Uterus (tissue), 2 donors: ENCODE measurements around the gene EIF2S1.

Experiments used
- POLR2A ChIP-seq, 2 donors: fragments of 450-650 bp; IDR thresholded peaks; one replicate each; pipeline ENCODE4 v1.6.1; 2016; ENCODE audit warnings: antibody characterized with exemption in 2 of 2, mild to moderate bottlenecking in 1 of 2, moderate library complexity in 1 of 2
- TF ChIP-seq, protein P1 (sequence below), 4 experiments: fragments of 200-600 bp in 2 of 4; fragments of 450-650 bp in 2 of 4; sonication (generic) in 2 of 4; IDR thresholded peaks; one replicate each; pipeline ENCODE4 v1.5.1; 2016 to 2019; ENCODE audit warnings: antibody characterized with exemption in 4 of 4, mild to moderate bottlenecking in 2 of 4, moderate library complexity in 1 of 4

DNA sequence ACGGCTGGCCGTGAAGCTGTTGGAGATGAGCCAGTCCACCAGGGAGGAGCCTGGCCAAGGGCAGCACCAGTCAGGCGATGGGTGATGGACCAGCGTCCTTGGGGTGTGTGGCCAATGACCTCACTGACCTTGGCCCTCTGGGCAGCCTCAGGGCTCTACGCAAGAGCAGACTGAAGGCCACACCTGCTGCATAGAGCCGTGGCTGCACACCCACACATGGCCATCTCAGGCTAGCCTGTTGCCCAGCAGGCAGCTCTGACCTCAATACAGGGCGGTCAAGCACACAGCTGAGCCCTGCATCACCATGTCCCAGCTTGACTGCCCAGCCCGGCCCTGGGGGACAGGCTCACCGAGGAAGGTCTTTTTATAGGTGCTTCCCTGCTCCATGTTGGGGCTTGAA is 32.7 kb downstream of the EIF2S1 start:
- TF ChIP-seq, protein P1, sequence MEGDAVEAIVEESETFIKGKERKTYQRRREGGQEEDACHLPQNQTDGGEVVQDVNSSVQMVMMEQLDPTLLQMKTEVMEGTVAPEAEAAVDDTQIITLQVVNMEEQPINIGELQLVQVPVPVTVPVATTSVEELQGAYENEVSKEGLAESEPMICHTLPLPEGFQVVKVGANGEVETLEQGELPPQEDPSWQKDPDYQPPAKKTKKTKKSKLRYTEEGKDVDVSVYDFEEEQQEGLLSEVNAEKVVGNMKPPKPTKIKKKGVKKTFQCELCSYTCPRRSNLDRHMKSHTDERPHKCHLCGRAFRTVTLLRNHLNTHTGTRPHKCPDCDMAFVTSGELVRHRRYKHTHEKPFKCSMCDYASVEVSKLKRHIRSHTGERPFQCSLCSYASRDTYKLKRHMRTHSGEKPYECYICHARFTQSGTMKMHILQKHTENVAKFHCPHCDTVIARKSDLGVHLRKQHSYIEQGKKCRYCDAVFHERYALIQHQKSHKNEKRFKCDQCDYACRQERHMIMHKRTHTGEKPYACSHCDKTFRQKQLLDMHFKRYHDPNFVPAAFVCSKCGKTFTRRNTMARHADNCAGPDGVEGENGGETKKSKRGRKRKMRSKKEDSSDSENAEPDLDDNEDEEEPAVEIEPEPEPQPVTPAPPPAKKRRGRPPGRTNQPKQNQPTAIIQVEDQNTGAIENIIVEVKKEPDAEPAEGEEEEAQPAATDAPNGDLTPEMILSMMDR (IDR thresholded peaks at IDR 0.05): no peak
- no peak for TF ChIP-seq POLR2A (IDR thresholded peaks at IDR 0.05)
